GM04503 (cell line): ENCODE measurements around the gene PAK6.

Experiments used
- DNase-seq: peaks from one replicate; pipeline ENCODE4 v3.0.0-alpha.2; 2012; ENCODE audit warnings: low read depth

Gene PAK6

GRCh38 chr15:40238532-40239403 is at the start of gene PAK6:
PAK6 (plus strand) TSS chr15:40239063; CDS start chr15:40264786, 25,723 bp downstream.
- DNase-seq = no peak

GRCh38 chr15:40190591-40190990 is 48.3 kb upstream of the PAK6 start:
- DNase-seq = peak; percentile 12

GRCh38 chr15:40192942-40193341 is 45.9 kb upstream of the PAK6 start:
- peak; percentile 55 for DNase-seq

- DNase-seq = no peak
Observed at GRCh38 chr15:40197434-40197833, 41.4 kb upstream of the PAK6 start.

- DNase-seq = no peak
Observed at GRCh38 chr15:40198355-40199085, 40.3 kb upstream of the PAK6 start.

GRCh38 chr15:40204100-40204499 is 34.8 kb upstream of the PAK6 start:
- DNase-seq = no peak

- DNase-seq = peak; percentile 16
Observed at GRCh38 chr15:40217166-40217824, 21.6 kb upstream of the PAK6 start.

- no peak for DNase-seq
Observed at GRCh38 chr15:40219801-40220200, 19.1 kb upstream of the PAK6 start.

- DNase-seq = no peak
Observed at GRCh38 chr15:40222131-40222530, 16.7 kb upstream of the PAK6 start.

GRCh38 chr15:40226736-40227135 is 12.1 kb upstream of the PAK6 start:
- no peak for DNase-seq

GRCh38 chr15:40229316-40229715 is 9.5 kb upstream of the PAK6 start:
- no peak for DNase-seq

GRCh38 chr15:40229956-40230355 is 8.9 kb upstream of the PAK6 start:
- no peak for DNase-seq

- DNase-seq = no peak
Observed at GRCh38 chr15:40232625-40233070, 6.2 kb upstream of the PAK6 start.

- no peak for DNase-seq
Observed at GRCh38 chr15:40233727-40234577, 4.9 kb upstream of the PAK6 start.

GRCh38 chr15:40234783-40235182 is 4.1 kb upstream of the PAK6 start:
- DNase-seq = no peak

GRCh38 chr15:40235201-40235885 is 3.5 kb upstream of the PAK6 start:
- DNase-seq = no peak

- DNase-seq = no peak
Observed at GRCh38 chr15:40239404-40239692, 485 bp downstream of the PAK6 start.

GRCh38 chr15:40239693-40240618 is 1.1 kb downstream of the PAK6 start:
- no peak for DNase-seq

- no peak for DNase-seq
Observed at GRCh38 chr15:40240619-40241221, 1.9 kb downstream of the PAK6 start.
